Sciatic nerve (tissue), 2 donors: ENCODE results near the gene NRDC. TPM values are rescaled to one million over a fixed set of nuclear protein-coding genes. Genes with fewer than 3 reads are reported as not detected.
"Not testable (repeated sequence)": the region's sequence is repeated elsewhere in the genome, so short reads cannot be mapped to it uniquely, and the experiment has no call there.

Experiments used
- ATAC-seq: fragments of 200-7000 bp; cut with Tn5 transposase; one replicate; pipeline ENCODE4 v1.9.1; 2020; ENCODE audit warnings: mild to moderate bottlenecking, moderate library complexity
- DNase-seq: peaks from one replicate; pipeline ENCODE4 v3.0.0-alpha.2; 2020; ENCODE audit warnings: low spot score
- intact Hi-C: fragments of 100-400 bp; cut with DNase I; formaldehyde crosslinking; loops from one replicate; pipeline ENCODE4 v1.14.2; 2022
- total RNA-seq: library from RNA; stranded (reverse); fragmentation: NEBNext Ultra II Directional; extraction: Animal tissue kit (Norgen Biotek cat#: 25700); gene quantifications from one replicate; pipeline ENCODE4 v1.2.1, GENCODE V29; 2021
- donor health status: DM: no; HTN: no; CAD: no.
- donor health status: DM: no; HTN: no; CAD: no.

The NRDC gene
- total RNA-seq, 1 donor from 2014 or later: 161 TPM

DNA sequence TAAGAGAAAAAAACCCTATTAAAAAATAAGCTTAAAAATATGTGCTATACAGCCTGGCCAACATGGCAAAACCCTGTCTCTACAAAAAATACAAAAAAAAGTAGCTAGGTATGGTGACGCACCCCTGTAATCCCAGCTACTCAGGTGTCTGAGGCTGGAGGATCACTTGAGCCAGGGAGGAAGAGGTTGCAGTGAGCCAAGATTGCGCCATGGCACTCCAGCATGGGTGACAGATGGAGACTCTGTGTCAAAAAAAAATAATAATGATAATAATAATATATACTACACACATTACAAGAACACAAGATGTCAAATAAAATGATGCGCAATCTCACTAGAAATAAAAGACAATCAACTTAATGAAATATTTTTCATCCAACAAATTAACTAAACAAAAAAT lies 22.9 kb downstream of the NRDC start:
- intact Hi-C loops: loop anchor here (5.0 kb wide), 1 partner anchor 668 kb away; no protein-coding TSS in a partner anchor
- DNase-seq (no peak), ATAC-seq (no peak)

- no peak for ATAC-seq
- intact Hi-C loops: no loop called here
Measured at GRCh38 chr1:51853360-51853759, 25.2 kb downstream of the NRDC start.

DNA sequence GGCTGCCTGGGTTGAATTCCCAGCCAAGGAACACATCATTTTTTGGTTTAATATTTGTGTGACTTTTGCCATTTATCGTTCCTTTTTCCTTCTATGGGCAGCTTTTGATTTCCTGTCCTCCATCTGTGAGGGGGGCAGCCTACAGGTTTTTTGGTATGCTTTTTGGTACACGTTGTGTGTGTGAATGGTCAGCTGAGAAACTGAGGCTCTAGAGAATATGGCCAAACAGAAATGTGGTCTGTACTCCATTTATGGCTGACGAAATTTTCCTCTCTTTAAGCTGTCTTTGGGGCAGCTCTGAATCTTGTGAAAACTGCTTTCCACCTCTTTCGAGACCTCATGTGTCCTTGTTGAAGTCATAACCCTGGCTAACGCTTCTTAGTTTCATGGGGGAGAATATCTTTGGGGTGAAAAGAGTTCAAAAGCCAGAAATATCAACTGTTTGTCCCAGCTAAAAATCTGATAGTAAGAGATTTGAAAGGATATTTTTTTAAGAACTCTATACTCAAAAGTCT lies 26.6 kb downstream of the NRDC start:
- intact Hi-C loops: no loop called here
- DNase-seq (no peak), ATAC-seq (no peak)

More at GRCh38 chr1:51853360-51853759, 25.2 kb downstream of the NRDC start:
- DNase-seq: no peak

DNA sequence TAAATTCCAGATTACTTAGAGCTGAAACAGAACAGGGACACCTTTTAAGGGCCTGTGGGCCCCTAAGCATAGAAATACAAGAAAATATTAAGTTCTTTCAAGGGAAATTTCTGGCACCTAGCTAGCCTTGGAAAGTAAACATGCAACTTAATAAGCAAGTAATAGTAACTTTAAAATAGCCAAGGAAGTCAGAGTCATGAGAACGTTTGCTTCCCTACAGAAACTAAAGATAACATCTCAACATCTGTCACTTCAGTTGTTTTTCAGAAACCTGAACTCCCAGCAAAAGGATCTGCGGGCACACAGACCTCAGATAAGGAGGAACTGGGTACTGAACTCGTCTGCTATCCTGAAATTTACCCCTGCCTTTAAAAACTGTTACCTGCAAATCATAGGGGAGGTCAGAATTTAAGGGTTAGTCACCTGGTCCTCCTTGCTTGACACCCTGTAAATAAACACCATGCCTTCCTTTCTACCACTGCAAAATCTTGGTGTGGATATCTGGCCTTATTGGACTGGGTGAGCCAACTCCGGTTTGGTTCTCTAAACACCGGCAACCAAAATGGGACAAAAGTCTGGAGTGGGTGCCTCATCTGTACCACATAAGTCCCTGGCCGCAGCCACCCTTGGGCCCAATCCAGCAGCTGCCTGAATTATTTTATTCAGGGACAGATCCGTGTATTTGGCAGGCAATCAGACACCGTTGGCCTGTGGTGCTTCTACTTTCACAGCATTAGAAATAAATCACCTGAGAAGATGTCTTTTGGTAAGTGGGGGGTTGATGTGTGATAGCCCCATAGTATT lies 27.9 kb downstream of the NRDC start:
- DNase-seq (no peak), ATAC-seq (no peak)
- intact Hi-C loops: no loop called here

DNA sequence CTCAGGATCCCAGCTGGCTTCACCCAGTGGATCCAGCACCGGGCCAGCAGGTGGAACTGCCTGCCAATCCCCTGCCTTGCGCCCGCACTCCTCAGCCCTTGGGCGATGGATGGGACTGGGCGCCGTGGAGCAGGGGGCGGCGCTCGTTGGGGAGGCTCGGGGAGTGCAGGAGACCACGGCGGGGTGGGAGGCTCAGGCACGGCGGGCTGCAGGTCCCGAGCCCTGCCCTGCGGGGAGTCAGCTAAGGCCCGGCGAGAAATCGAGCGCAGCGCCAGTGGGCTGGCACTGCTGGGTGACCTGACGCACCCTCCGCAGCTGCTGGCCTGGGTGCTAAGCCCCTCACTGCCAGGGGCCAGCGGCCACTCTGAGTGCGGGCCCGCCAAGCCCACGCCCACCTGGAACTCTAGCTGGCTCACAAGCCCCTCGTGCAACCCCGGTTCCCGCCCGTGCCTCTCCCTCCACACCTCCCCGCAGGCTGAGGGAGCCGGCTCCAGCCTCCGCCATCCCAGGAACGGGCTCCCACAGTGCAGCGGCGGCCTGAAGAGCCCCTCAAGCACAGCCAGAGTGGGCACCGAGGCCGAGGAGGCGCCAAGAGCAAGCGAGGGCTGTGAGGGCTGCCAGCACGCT lies 31.1 kb downstream of the NRDC start:
- DNase-seq: no peak
- ATAC-seq: no peak
- intact Hi-C loops: no loop called here

DNA sequence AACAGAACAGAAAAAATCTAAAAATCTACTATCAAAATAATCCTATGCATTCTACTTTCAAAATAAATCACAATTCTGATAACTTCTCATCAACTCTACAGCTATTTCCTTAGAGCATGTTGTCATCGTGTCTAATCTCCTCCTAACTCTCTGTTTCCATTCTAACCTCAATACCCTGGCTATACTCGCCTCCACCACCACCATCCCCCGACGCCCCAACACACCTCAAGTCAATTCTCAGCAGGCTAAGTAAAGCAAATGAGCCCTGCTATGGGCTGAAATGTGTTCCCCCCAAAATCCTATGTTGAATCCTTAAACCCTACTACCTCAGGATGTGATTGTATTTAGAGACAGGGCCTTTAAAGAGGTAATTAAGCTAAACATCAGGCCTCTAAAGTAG lies 34.6 kb downstream of the NRDC start:
- intact Hi-C loops: no loop called here
- ATAC-seq: no peak
- no peak for DNase-seq

DNA sequence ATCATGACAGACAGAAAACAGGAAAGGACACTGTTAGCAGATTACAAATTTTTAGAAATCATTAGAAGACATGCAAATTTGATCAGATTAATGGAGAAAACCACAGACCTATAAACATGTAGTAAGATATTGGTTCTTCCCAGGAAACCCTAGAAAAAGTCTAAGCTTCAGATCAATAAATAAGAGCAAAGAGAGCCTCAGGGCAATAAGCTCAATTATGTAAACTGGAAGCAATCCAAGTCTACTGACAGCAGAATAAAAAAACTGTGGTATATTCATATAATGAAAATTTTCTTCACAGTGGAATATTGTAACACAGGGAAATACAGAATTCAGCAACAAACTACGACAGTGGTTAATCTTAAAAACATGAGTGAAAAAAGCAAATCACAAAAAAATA lies 36.3 kb downstream of the NRDC start:
- intact Hi-C loops: no loop called here
- ATAC-seq (no peak), DNase-seq (no peak)

DNA sequence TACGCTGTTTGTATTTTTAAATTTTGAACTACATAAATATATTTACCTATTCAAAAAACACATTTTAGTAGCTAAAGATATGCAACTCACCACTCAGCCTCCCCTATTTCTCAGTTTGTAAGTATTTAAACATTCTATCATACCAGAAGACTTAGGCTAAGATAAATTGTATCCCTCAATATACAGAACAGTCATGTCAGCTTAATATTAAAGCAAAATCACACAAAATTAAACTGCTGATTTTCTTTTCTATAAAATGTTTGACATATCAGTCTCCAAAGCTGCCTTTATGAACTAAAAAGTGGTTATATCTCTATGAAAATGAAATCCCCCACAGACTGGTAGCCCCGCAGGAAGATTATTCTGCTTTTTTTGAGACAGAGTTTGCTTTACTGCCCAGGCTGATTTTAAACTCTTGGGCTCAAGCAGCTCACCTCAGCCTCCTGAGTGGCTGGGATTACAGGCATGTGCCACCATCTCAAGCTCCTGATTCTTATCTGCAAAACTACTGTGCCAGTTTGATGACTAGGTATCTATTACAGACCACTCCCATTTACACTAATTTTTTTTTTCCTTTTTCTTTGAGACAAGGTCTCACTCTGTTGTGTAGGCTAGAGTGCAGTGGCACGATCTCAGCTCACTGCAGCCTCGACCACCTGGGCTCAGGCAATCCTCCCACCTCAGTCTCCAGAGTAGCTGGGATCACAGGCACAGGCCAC lies 37.6 kb downstream of the NRDC start:
- DNase-seq (no peak), ATAC-seq (no peak)
- intact Hi-C loops: no loop called here

GRCh38 chr1:51840182-51840581 lies 38.3 kb downstream of the NRDC start:
- intact Hi-C loops: no loop called here
- DNase-seq (no peak), ATAC-seq (no peak)

- intact Hi-C loops: no loop called here
- DNase-seq: no peak
- ATAC-seq: no peak
Measured at GRCh38 chr1:51839094-51839493, 39.4 kb downstream of the NRDC start.

DNA sequence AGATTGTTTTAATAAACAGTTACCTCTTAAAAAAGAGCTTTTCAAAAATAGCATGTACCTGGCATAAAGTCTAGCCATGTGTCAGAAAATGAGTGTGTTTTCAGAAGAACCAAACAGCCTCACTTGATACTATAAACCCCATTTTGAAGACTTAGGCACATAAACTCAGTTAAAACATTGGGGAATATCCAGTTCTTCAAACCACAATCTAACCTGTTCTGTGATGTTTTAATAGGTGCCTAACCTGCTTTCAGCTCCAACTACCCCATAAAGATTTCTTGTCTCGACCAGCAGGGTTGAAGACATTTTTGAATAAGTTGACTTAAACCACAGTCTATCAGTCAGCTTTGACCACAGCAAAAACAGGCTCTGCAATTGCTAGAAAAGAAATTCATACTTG lies 41.3 kb downstream of the NRDC start:
- no peak for ATAC-seq
- DNase-seq: no peak
- intact Hi-C loops: no loop called here

- ATAC-seq (no peak), DNase-seq (no peak)
- intact Hi-C loops: no loop called here
Measured at GRCh38 chr1:51833700-51834099, 44.8 kb downstream of the NRDC start.

DNA sequence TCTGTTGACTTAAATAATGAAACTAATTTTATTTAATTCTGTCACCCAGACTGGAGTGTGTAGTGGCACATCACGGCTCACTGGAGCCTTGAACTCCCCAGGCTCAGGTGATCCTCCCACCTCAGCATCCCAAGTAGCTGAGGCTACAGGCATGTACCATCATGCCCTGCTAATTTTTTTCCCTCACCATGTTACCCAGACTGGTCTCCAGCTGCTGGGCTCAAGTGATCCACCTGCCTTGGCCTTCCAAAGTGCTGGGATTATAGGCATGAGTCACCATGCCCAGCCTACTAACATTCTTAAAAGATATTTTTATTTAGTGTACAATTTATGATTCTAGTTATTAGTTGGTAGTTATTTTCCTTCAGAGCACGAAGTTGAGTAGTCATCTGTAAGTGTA lies 49.5 kb downstream of the NRDC start:
- ATAC-seq (no peak), DNase-seq (no peak)
- intact Hi-C loops: no loop called here

GRCh38 chr1:51819810-51820209 lies 58.7 kb downstream of the NRDC start:
- intact Hi-C loops: no loop called here
- DNase-seq: no peak
- no peak for ATAC-seq

DNA sequence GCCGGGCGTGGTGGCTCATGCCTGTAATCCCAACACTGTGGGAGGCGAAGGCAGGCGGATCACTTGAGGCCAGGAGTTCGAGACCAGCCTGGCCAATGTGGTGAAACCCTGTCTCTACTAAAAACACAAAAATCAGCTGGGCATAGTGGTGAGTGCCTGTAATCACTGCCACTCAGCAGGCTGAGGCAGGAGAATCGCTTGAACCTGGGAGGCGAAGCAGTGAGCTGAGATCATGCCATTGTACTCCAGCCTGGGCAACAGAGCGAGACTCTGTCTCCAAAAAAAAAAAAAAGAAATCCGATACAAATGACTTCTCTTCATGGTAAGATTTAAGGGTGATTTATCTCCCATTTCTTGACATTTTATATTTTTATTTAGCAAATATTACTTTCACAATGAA lies 59.5 kb downstream of the NRDC start:
- intact Hi-C loops: not testable (repeated sequence)

DNA sequence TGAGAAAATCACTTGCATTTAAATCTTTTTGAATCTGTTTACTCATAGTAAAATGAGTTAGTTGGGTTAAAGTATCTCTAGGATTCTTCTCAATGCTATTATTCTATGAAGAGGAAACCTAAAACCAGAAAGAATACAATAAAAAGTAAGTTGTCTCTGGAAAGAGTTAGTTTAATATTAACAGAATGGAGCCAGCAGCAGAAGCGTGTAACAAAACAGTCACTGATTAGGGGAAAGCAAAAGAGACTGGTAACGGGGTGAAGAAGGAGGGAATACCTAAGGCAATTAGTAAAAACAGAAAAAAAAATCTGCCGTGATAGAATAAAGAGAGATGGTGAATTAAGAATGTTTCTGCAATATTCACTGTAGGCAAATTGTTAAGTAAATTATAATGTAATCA lies 60.0 kb downstream of the NRDC start:
- ATAC-seq: no peak
- intact Hi-C loops: no loop called here
- DNase-seq: no peak

More for the DNA sequence above, 59.5 kb downstream of the NRDC start:
- ATAC-seq, DNase-seq: not testable (repeated sequence)

DNA sequence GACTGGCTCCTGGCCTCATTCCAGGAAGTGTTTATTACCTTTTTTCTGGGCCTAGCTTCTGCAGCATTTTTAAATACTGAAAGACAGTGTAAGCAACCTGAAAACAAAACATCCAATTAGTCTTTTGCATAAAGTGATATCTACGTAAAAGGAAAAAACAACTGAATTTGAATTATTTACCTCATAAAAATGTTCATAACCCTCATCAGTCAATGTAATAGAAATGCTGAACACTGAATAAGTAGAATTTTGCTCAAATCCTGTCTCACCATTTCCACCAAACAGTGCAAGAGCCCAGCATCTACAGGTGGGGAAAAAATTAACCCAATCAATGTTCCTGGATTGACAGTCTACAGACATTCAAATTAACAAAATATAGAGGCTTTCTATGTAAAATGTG lies 64.0 kb downstream of the NRDC start:
- intact Hi-C loops: no loop called here
- DNase-seq (no peak), ATAC-seq (no peak)

DNA sequence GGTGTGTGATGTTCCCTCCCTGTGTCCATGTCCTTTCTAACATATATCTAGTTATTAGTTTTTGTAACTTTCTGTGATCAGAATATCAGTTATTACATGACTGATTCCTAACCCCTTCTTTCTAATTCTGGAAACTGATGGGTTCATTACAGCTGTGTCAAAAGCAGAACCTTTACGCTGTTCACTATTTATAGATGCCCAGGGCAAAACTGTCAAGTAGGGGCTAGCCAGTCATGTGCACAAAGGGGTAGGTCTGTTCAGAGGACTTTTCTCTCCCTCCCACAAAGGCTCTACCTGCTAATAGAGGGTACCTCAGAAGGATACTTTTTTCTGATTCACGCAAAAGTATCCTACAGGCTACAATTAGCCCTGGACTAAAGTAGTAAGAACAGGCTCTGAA lies 79.2 kb downstream of the NRDC start:
- no peak for ATAC-seq
- intact Hi-C loops: no loop called here
- DNase-seq: no peak

- no peak for DNase-seq
- intact Hi-C loops: no loop called here
- ATAC-seq: no peak
Measured at GRCh38 chr1:51794868-51795267, 83.7 kb downstream of the NRDC start.

DNA sequence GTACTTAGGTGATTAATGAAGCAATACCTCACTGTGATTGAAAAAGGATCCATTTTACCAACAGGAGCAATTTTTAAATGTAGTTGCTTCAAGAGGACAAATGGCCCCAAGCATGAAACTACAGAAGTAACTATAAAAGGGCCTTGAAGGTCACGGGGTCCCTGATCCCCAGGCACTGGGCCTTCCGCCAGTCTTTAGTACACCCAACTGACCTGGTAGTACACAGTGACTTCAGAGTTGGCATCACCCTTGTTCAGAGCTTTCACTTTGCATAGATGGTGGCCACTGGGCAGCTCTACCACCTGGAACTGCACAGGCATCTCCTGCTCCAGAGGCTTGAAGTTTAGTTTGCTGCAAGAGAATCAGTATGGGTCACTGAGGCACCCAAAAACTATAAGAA lies 84.3 kb downstream of the NRDC start:
- ATAC-seq: no peak
- intact Hi-C loops: no loop called here
- DNase-seq: no peak
